ENCODE measurements around the gene TULP1.

GRCh38 chr6:35492974-35493284 lies 19.8 kb downstream of the TULP1 start:
- TF ChIP-seq EZH2 (IDR thresholded peaks at IDR 0.05; ENCODE audit: low read length, unreplicated experiment) (no peak), CTCF (conservative IDR thresholded peaks at IDR 0.05; ENCODE audit: low read depth, low read length) (no peak), EZH2phosphoT487 (IDR thresholded peaks at IDR 0.05; ENCODE audit: borderline replicate concordance, low read length) (no peak)
